H1 (cell line): ENCODE measurements around the gene ACACB. TPM values are rescaled to one million over a fixed set of nuclear protein-coding genes. Genes with fewer than 3 reads are reported as not detected.

Experiments used
- CTCF ChIA-PET: fragments of 300-600 bp; sonication (Branson Sonifier 250); formaldehyde crosslinking; loops from one replicate; lab custom pipeline; 2021; ENCODE audit not compliant: partially characterized antibody; lab: Charles Lee
- POLR2A ChIA-PET: fragments of 300-600 bp; sonication (Branson Sonifier 250); formaldehyde crosslinking; loops from one replicate; lab custom pipeline; 2021; ENCODE audit warnings: inconsistent platforms; ENCODE audit not compliant: partially characterized antibody; lab: Charles Lee
- DNase-seq, 2 experiments: peaks; one replicate each; pipeline versions ENCODE4 v3.0.0 to v3.0.0-alpha.2; 2010 to 2022; ENCODE audit warnings: low spot score in 2 of 2, low read depth in 1 of 2, mixed read lengths in 1 of 2
- FAIRE-seq: peaks from 2 replicates; lab custom pipeline; 2011; peaks lifted over from hg19 to GRCh38; lab: Jason Lieb, UNC
- H2AFZ ChIP-seq: 2 replicates; pipeline ENCODE4 v1.8.1; 2012; ENCODE audit warnings: low read length, inconsistent platforms
- H2AK5ac ChIP-seq: 2 replicates; pipeline ENCODE4 v1.6.1; 2013; ENCODE audit warnings: low read depth, low read length
- H2BK120ac ChIP-seq: replicated peaks from 2 replicates; pipeline ENCODE3; 2013; ENCODE audit warnings: low read depth, low read length, inconsistent platforms
- H2BK12ac ChIP-seq: 2 replicates; pipeline ENCODE4 v1.6.1; 2013; ENCODE audit warnings: low read depth, low read length
- H2BK15ac ChIP-seq: 2 replicates; pipeline ENCODE4 v1.6.1; 2013; ENCODE audit warnings: low read length
- H2BK20ac ChIP-seq: 2 replicates; pipeline ENCODE4 v1.6.1; 2013; ENCODE audit warnings: low read length
- H2BK5ac ChIP-seq: 2 replicates; pipeline ENCODE4 v1.6.1; 2013; ENCODE audit warnings: low read depth, low read length
- H3K14ac ChIP-seq: 2 replicates; pipeline ENCODE4 v1.6.1; 2013; ENCODE audit warnings: inconsistent platforms; ENCODE audit not compliant: insufficient read length
- H3K18ac ChIP-seq: 2 replicates; pipeline ENCODE4 v1.6.1; 2013; ENCODE audit warnings: low read length; ENCODE audit errors: extremely low read depth
- H3K23ac ChIP-seq: 2 replicates; pipeline ENCODE4 v1.6.1; 2013; ENCODE audit warnings: inconsistent platforms; ENCODE audit not compliant: insufficient read length
- H3K23me2 ChIP-seq: 2 replicates; pipeline ENCODE4 v1.6.1; 2013; ENCODE audit warnings: low read depth, low read length
- H3K27ac ChIP-seq: 2 replicates; pipeline ENCODE4 v1.6.1; 2011; ENCODE audit warnings: low read depth, low read length, inconsistent platforms
- H3K27me3 ChIP-seq, 4 experiments: replicated peaks in 1 of 4; 1 replicate in 1 of 4; 2 replicates in 3 of 4; pipeline versions ENCODE4 v1.6.1 to v1.8.1; 2011 to 2013; ENCODE audit warnings: low read length in 3 of 4, mild to moderate bottlenecking in 3 of 4, inconsistent platforms in 2 of 4, mixed read lengths in 2 of 4, moderate library complexity in 1 of 4; ENCODE audit not compliant: control insufficient read depth in 3 of 4, insufficient read depth in 3 of 4; ENCODE audit errors: extremely low read depth in 1 of 4
- H3K36me3 ChIP-seq, 4 experiments: 2 replicates each; pipeline versions ENCODE4 v1.6.1 to v1.8.1; 2011 to 2013; ENCODE audit warnings: mild to moderate bottlenecking in 4 of 4, low read length in 3 of 4, moderate library complexity in 2 of 4, control low read depth in 1 of 4, inconsistent platforms in 1 of 4; ENCODE audit not compliant: insufficient read depth in 4 of 4, control insufficient read depth in 2 of 4
- H3K4ac ChIP-seq: replicated peaks from 2 replicates; pipeline ENCODE3; 2013; ENCODE audit warnings: low read length, low read depth, mixed read lengths, inconsistent platforms; ENCODE audit not compliant: insufficient read length
- H3K4me1 ChIP-seq, 4 experiments: replicated peaks in 1 of 4; 1 replicate in 1 of 4; 2 replicates in 3 of 4; pipeline versions ENCODE4 v1.6.1 to v1.8.1; 2011 to 2013; ENCODE audit warnings: low read length in 3 of 4, inconsistent platforms in 2 of 4, mixed read lengths in 1 of 4; ENCODE audit not compliant: insufficient read depth in 4 of 4, control insufficient read depth in 3 of 4
- H3K4me2 ChIP-seq, 2 experiments: 2 replicates each; pipeline versions ENCODE4 v1.6.1 to v1.8.1; 2011 to 2013; ENCODE audit warnings: low read depth in 2 of 2, low read length in 2 of 2, control low read depth in 1 of 2, inconsistent platforms in 1 of 2, mild to moderate bottlenecking in 1 of 2; ENCODE audit not compliant: insufficient read depth in 1 of 2
- H3K4me3 ChIP-seq, 4 experiments: fragments of 200-600, 300-600 bp in 1 of 4; sonication (generic), shearing (Covaris generic), sonication (Bioruptor Twin) in 1 of 4; 2 replicates each; pipeline versions ENCODE4 v1.5.1 to v1.8.1; 2011 to 2016; ENCODE audit warnings: low read length in 4 of 4, low read depth in 3 of 4, control low read depth in 2 of 4, inconsistent platforms in 2 of 4, mild to moderate bottlenecking in 2 of 4, mixed read lengths in 1 of 4, moderate library complexity in 1 of 4; ENCODE audit not compliant: insufficient read depth in 2 of 4; ENCODE audit errors: extremely low read depth in 1 of 4
- H3K56ac ChIP-seq: replicated peaks from 2 replicates; pipeline ENCODE3; 2013; ENCODE audit warnings: low read depth, mild to moderate bottlenecking, mixed read lengths, low read length, inconsistent platforms; ENCODE audit not compliant: insufficient read length
- H3K79me1 ChIP-seq: 2 replicates; pipeline ENCODE4 v1.6.1; 2013; ENCODE audit warnings: low read depth, low read length, control low read depth
- H3K79me2 ChIP-seq, 2 experiments: 2 replicates each; pipeline versions ENCODE4 v1.6.1 to v1.8.1; 2012 to 2013; ENCODE audit warnings: low read length in 2 of 2, mild to moderate bottlenecking in 2 of 2, inconsistent platforms in 1 of 2; ENCODE audit not compliant: insufficient read depth in 2 of 2, control insufficient read depth in 1 of 2
- H3K9ac ChIP-seq, 4 experiments: replicated peaks in 1 of 4; 1 replicate in 1 of 4; 2 replicates in 3 of 4; pipeline versions ENCODE4 v1.6.1 to v1.8.1; 2011 to 2013; ENCODE audit warnings: low read depth in 3 of 4, low read length in 3 of 4, control low read depth in 2 of 4, mild to moderate bottlenecking in 2 of 4, moderate library complexity in 2 of 4, inconsistent platforms in 1 of 4; ENCODE audit errors: extremely low read depth in 1 of 4
- H3K9me3 ChIP-seq, 2 experiments: 2 replicates each; pipeline versions ENCODE4 v1.6.1 to v1.8.1; 2012 to 2013; ENCODE audit warnings: mild to moderate bottlenecking in 2 of 2, moderate library complexity in 2 of 2, control low read depth in 1 of 2, inconsistent platforms in 1 of 2, low read depth in 1 of 2, low read length in 1 of 2, mixed read lengths in 1 of 2; ENCODE audit not compliant: insufficient read depth in 2 of 2
- H4K20me1 ChIP-seq, 2 experiments: replicated peaks in 1 of 2; 2 replicates each; pipeline versions ENCODE3 to v1.8.1; 2011 to 2013; ENCODE audit warnings: inconsistent platforms in 2 of 2, low read length in 2 of 2, mild to moderate bottlenecking in 1 of 2; ENCODE audit not compliant: insufficient read depth in 2 of 2, control insufficient read depth in 1 of 2
- H4K5ac ChIP-seq: 2 replicates; pipeline ENCODE4 v1.6.1; 2013; ENCODE audit warnings: low read length, low read depth, mixed read lengths, inconsistent platforms; ENCODE audit not compliant: insufficient read length
- H4K8ac ChIP-seq: 2 replicates; pipeline ENCODE4 v1.8.0; 2013; ENCODE audit warnings: mild to moderate bottlenecking, moderate library complexity, low read length, inconsistent platforms; ENCODE audit not compliant: insufficient read depth; ENCODE audit errors: extremely low read depth
- H4K91ac ChIP-seq: replicated peaks from 2 replicates; pipeline ENCODE3; 2013; ENCODE audit warnings: low read length, mixed read lengths, inconsistent platforms; ENCODE audit not compliant: insufficient read length
- HDAC2 ChIP-seq, 2 experiments: fragments of 300-600 bp in 1 of 2; sonication (generic) in 1 of 2; IDR thresholded peaks; 2 replicates each; pipeline ENCODE4 v1.6.1; 2011 to 2012; ENCODE audit warnings: low read depth in 2 of 2, low read length in 2 of 2, mild to moderate bottlenecking in 2 of 2, moderate library complexity in 2 of 2, borderline replicate concordance in 1 of 2, inconsistent platforms in 1 of 2
- KDM1A ChIP-seq: fragments of 200-600, 300-600 bp; sonication (generic); IDR thresholded peaks from 2 replicates; pipeline ENCODE4 v1.7.1; 2016; ENCODE audit warnings: mild to moderate bottlenecking, low read length, borderline replicate concordance
- RAD21 ChIP-seq, 2 experiments: IDR thresholded peaks in 1 of 2; conservative IDR thresholded peaks in 1 of 2; 2 replicates each; pipeline ENCODE4 v1.6.1; 2011; ENCODE audit warnings: low read depth in 2 of 2, low read length in 2 of 2, improper control_type of control experiment in 1 of 2, inconsistent platforms in 1 of 2, mild to moderate bottlenecking in 1 of 2, moderate library complexity in 1 of 2
- WGBS, 2 experiments: shearing (Covaris generic) in 1 of 2; methylation state at CpG; one replicate each; pipeline versions ENCODE4 v1.1.6 to v1.1.7; 2013 to 2015; ENCODE audit warnings: low lambda C conversion rate in 2 of 2, mixed read lengths in 2 of 2, inconsistent platforms in 1 of 2, low coverage in 1 of 2, missing lambda C conversion rate in 1 of 2; ENCODE audit not compliant: insufficient replicate concordance in 2 of 2, insufficient coverage in 1 of 2, insufficient read length in 1 of 2; ENCODE audit errors: extremely low coverage in 1 of 2, missing lambda C conversion rate in 1 of 2; 5-methylcytosine and 5-hydroxymethylcytosine counted together
- polyA plus RNA-seq, 7 experiments: library from polyadenylated mRNA; depleted of rRNA in 3 of 7; stranded (reverse) in 5 of 7; unstranded in 2 of 7; fragments of >200 nt in 5 of 7; fragments of 200-250 nt in 2 of 7; gene quantifications; 1 replicate in 5 of 7; 2 replicates in 1 of 7; 4 replicates in 1 of 7; pipeline versions ENCODE4 v1.2.1 to v1.2.3, GENCODE V29; 2011 to 2013; ENCODE audit warnings: missing spikeins in 2 of 7, mixed read lengths in 2 of 7
- total RNA-seq: library from RNA; stranded (reverse); fragmentation: NEBNext Ultra II Directional; extraction: Animal tissue kit (Norgen Biotek cat#: 25700); gene quantifications from 2 replicates; pipeline ENCODE4 v1.2.1, GENCODE V29; 2021

Gene ACACB
- total and polyA plus RNA-seq, 2 of the 8 experiments (the other 6 are each of a cell fraction or from before 2014, with no cell fraction given), result 5.8 to 15.3 TPM

- Histone ChIP-seq H3K27ac (no peak overlapping the region), H4K20me1 (no peaks in the 10 kb centered on the region), H3K36me3 (peaks cover 1 to 12% (median 6%) of the 10 kb centered on the region in 4 experiments; a peak in 5 of 8 replicates), H3K56ac (no peak overlapping the region), H2BK120ac (no peak overlapping the region), H2BK20ac (no peak overlapping the region), H3K18ac (no peak overlapping the region), H4K5ac (no peak overlapping the region), H3K27me3 (no peaks in the 10 kb centered on the region; a peak in 1 of 7 replicates), H4K91ac (no peak overlapping the region), H3K23ac (no peak overlapping the region), H2BK12ac (no peak overlapping the region), H3K4me3 (no peak overlapping the region), H4K8ac (no peak overlapping the region), H3K9me3 (no peaks in the 10 kb centered on the region), H3K79me2 (no peaks in the 10 kb centered on the region), H2BK15ac (no peak overlapping the region), H3K79me1 (no peaks in the 10 kb centered on the region), H3K4ac (no peak overlapping the region), H3K23me2 (no peaks in the 10 kb centered on the region), H2BK5ac (no peak overlapping the region), H3K9ac (no peak overlapping the region), H2AK5ac (no peak overlapping the region), H3K14ac (no peak overlapping the region), H2AFZ (no peak overlapping the region), H3K4me2 (no peak overlapping the region), H3K4me1 (peaks cover 2 to 11% (median 5%) of the 10 kb centered on the region in 4 experiments; a peak in 5 of 7 replicates)
- POLR2A ChIA-PET, result interaction anchor here (2.1 kb wide), 1 partner anchor 17 kb away, joined by 4 read pairs; no protein-coding TSS in a partner anchor
- DNase-seq, result no peak
- TF ChIP-seq HDAC2 (IDR thresholded peaks at IDR 0.05; ENCODE audit: borderline replicate concordance in 1 of 2, low read depth in 2 of 2, low read length in 2 of 2) (no peak), RAD21 (IDR thresholded peaks at IDR 0.05 in 1 of 2, conservative IDR thresholded peaks at IDR 0.05 in 1 of 2; ENCODE audit: low read depth in 2 of 2, low read length in 2 of 2) (no peak), KDM1A (peak; percentile 34; the same call in 1 of the 2 replicates)
- no peak for FAIRE-seq
- 92% methylated on average over 5 of the region's 5 CpGs; no CpG with 5 or more reads in 1 of the 2 experiments for WGBS, 2 experiments
- CTCF ChIA-PET, result interaction anchor here (1.0 to 3.0 kb wide), 7 partner anchors 8 to 142 kb away, joined by 3 to 29 read pairs (median 4); no protein-coding TSS in a partner anchor
Measured at GRCh38 chr12:109113661-109114321, 2.6 kb upstream of the ACACB start.
